SJCRH30 (cell line): ENCODE data around the gene RAB31. TPM values are rescaled to one million over a fixed set of nuclear protein-coding genes. Genes with fewer than 3 reads are reported as not detected.

Experiments
- DNase-seq, 2 experiments: peaks; one replicate each; pipeline ENCODE4 v3.0.0-alpha.2; 2015 to 2020
- H3K27ac ChIP-seq: fragments of 250-450 bp; sonication (Bioruptor Pico); 2 replicates; pipeline ENCODE4 v1.5.1; 2020; ENCODE audit warnings: mild to moderate bottlenecking, moderate library complexity
- H3K27me3 ChIP-seq: fragments of 250-450 bp; sonication (Bioruptor Pico); 2 replicates; pipeline ENCODE4 v1.5.1; 2020; ENCODE audit warnings: mild to moderate bottlenecking, moderate library complexity
- H3K36me3 ChIP-seq: fragments of 250-450 bp; sonication (Bioruptor Pico); 2 replicates; pipeline ENCODE4 v1.5.1; 2020; ENCODE audit warnings: mild to moderate bottlenecking, moderate library complexity
- H3K4me1 ChIP-seq: fragments of 250-450 bp; sonication (Bioruptor Pico); 2 replicates; pipeline ENCODE4 v1.5.1; 2020; ENCODE audit warnings: mild to moderate bottlenecking, moderate library complexity
- H3K4me3 ChIP-seq: fragments of 250-450 bp; sonication (Bioruptor Pico); 2 replicates; pipeline ENCODE4 v1.5.1; 2020; ENCODE audit warnings: mild to moderate bottlenecking, moderate library complexity
- H3K9me3 ChIP-seq: fragments of 250-450 bp; sonication (Bioruptor Pico); replicated peaks from 2 replicates; pipeline ENCODE4 v1.5.1; 2020; ENCODE audit warnings: mild to moderate bottlenecking, moderate library complexity
- total RNA-seq: library from RNA; depleted of rRNA; stranded (reverse); fragments of >200 nt; shearing (Covaris generic); gene quantifications from 2 replicates; pipeline ENCODE4 v1.2.3, GENCODE V29; 2014

RAB31 gene
- total RNA-seq, 1 experiment from 2014 or later, result 8.1 TPM

DNA sequence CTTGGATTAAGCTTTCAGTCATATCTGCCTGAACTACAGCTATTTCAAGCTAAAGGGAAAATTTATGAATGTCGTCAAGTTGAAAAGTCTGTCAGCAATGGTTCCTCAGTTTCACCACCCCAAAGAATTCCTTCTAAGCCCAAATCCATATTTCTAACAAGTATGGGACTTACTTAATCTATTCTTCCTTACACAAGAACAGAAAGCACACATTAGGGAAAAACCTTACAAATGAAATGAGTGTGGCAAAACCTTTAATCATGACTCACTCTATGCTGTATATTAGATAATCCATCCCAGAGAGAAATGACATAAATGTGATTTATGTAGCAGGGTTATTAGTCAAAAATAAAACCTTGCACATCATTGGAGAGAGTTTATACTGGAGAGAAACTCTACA lies 78.9 kb downstream of the RAB31 start:
- no peak for DNase-seq
- no peaks in the 10 kb centered on the region for H3K36me3 ChIP-seq
- no peaks in the 10 kb centered on the region for H3K27me3 ChIP-seq
- no peak overlapping the region for H3K4me3 ChIP-seq
- H3K27ac ChIP-seq, result no peak overlapping the region
- H3K9me3 ChIP-seq, result no peaks in the 10 kb centered on the region
- no peaks in the 10 kb centered on the region for H3K4me1 ChIP-seq

DNA sequence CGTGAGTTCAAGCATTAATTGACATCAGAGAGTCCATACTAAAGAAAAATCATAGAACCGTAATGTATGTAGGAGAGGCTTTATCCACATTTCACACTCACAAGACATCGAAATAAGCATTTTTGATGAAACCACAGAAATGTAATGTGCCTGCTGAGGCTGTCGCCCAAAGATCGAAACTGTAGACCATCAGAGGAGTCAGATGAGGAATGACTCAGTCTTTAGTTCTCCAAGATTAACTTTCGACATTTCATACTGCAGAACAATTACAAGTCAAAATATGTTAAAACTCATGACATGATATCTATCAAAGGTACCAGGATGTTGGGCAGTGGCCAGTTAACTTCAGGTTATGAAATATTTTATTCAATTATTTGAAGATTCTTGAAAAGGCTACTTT lies 79.6 kb downstream of the RAB31 start:
- H3K27ac ChIP-seq, result no peak overlapping the region
- no peaks in the 10 kb centered on the region for H3K27me3 ChIP-seq
- H3K9me3 ChIP-seq, result no peaks in the 10 kb centered on the region
- no peak overlapping the region for H3K4me3 ChIP-seq
- no peaks in the 10 kb centered on the region for H3K36me3 ChIP-seq
- no peak for DNase-seq
- no peaks in the 10 kb centered on the region for H3K4me1 ChIP-seq

DNA sequence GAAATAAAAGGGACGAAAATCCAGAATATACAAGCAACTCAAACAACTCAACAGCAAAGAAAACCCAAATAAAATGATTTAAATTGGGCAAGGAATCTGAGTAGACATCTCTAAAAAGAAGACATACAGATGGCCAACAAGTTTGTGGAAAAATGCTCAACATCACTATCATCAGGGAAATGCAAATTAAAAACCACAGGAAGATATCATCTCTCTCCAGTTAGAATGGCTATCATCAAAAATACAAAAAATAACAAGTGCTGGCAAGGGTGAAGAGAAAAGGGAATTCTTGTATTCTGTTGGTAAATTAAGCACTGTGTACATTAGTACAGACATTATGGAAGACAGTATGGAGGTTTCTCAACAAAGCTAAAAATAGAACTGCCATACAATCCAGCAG lies 80.0 kb downstream of the RAB31 start:
- Histone ChIP-seq H3K4me3 (no peak overlapping the region), H3K4me1 (no peaks in the 10 kb centered on the region), H3K36me3 (no peaks in the 10 kb centered on the region), H3K9me3 (no peaks in the 10 kb centered on the region), H3K27me3 (no peaks in the 10 kb centered on the region), H3K27ac (no peak overlapping the region)
- no peak for DNase-seq

GRCh38 chr18:9788860-9789259 lies 80.8 kb downstream of the RAB31 start:
- Histone ChIP-seq H3K4me1 (no peaks in the 10 kb centered on the region), H3K9me3 (no peaks in the 10 kb centered on the region), H3K27me3 (no peaks in the 10 kb centered on the region), H3K36me3 (no peaks in the 10 kb centered on the region), H3K27ac (no peak overlapping the region), H3K4me3 (no peak overlapping the region)
- DNase-seq, result no peak

GRCh38 chr18:9790261-9790660 lies 82.2 kb downstream of the RAB31 start:
- Histone ChIP-seq H3K4me1 (no peaks in the 10 kb centered on the region), H3K36me3 (no peaks in the 10 kb centered on the region)

GRCh38 chr18:9791991-9792390 lies 83.9 kb downstream of the RAB31 start:
- H3K27me3 ChIP-seq, result no peaks in the 10 kb centered on the region
- no peak overlapping the region for H3K4me3 ChIP-seq
- no peaks in the 10 kb centered on the region for H3K36me3 ChIP-seq
- H3K4me1 ChIP-seq, result no peaks in the 10 kb centered on the region
- no peaks in the 10 kb centered on the region for H3K9me3 ChIP-seq
- no peak for DNase-seq
- no peak overlapping the region for H3K27ac ChIP-seq

More at GRCh38 chr18:9790261-9790660, 82.2 kb downstream of the RAB31 start:
- DNase-seq, result no peak
- Histone ChIP-seq H3K9me3 (no peaks in the 10 kb centered on the region), H3K27ac (no peak overlapping the region), H3K27me3 (no peaks in the 10 kb centered on the region), H3K4me3 (no peak overlapping the region)

GRCh38 chr18:9792565-9793245 lies 84.6 kb downstream of the RAB31 start:
- Histone ChIP-seq H3K9me3 (no peaks in the 10 kb centered on the region), H3K4me3 (no peak overlapping the region), H3K27ac (no peak overlapping the region), H3K27me3 (no peaks in the 10 kb centered on the region), H3K36me3 (no peaks in the 10 kb centered on the region), H3K4me1 (no peaks in the 10 kb centered on the region)
- peak; percentile 10 to 26 for DNase-seq

- Histone ChIP-seq H3K36me3 (no peaks in the 10 kb centered on the region), H3K27me3 (no peaks in the 10 kb centered on the region), H3K27ac (no peak overlapping the region), H3K9me3 (no peaks in the 10 kb centered on the region), H3K4me1 (no peaks in the 10 kb centered on the region), H3K4me3 (no peak overlapping the region)
- no peak for DNase-seq
Measured at GRCh38 chr18:9796011-9796410, 87.9 kb downstream of the RAB31 start.

DNA sequence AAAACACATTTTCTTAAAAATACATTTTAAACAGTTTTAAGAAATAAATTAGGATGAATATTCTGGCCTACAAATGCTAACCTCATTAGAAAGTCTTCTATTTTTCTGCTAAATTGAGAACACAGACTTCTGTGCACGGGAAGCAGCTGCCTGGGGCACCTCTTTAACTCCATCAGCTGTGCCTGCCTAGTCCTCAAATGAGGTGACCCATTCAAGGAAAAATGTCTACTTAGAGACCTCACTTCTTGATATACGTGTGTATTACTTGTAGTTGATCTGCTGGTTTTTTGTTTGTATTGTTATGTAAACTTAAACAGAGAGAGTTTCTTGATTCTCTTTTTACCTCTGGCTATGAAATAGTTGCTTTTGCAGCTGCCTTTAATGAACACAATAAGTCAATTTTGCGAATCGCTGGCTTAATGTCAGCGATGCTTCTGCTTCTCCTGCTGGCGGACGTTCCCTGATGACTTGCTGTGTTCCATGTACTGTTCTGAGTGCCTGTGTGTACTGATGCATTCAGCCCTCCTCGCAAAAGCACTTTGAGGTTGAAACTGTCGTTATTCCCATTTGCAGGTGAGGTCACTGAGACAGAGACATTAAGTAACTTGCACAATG lies 88.9 kb downstream of the RAB31 start:
- peak in 1 of 2 experiments; percentile 15 for DNase-seq
- no peaks in the 10 kb centered on the region for H3K27me3 ChIP-seq
- H3K4me1 ChIP-seq, result no peaks in the 10 kb centered on the region
- no peaks in the 10 kb centered on the region for H3K9me3 ChIP-seq
- no peaks in the 10 kb centered on the region for H3K36me3 ChIP-seq
- no peak overlapping the region for H3K27ac ChIP-seq
- H3K4me3 ChIP-seq, result no peak overlapping the region

DNA sequence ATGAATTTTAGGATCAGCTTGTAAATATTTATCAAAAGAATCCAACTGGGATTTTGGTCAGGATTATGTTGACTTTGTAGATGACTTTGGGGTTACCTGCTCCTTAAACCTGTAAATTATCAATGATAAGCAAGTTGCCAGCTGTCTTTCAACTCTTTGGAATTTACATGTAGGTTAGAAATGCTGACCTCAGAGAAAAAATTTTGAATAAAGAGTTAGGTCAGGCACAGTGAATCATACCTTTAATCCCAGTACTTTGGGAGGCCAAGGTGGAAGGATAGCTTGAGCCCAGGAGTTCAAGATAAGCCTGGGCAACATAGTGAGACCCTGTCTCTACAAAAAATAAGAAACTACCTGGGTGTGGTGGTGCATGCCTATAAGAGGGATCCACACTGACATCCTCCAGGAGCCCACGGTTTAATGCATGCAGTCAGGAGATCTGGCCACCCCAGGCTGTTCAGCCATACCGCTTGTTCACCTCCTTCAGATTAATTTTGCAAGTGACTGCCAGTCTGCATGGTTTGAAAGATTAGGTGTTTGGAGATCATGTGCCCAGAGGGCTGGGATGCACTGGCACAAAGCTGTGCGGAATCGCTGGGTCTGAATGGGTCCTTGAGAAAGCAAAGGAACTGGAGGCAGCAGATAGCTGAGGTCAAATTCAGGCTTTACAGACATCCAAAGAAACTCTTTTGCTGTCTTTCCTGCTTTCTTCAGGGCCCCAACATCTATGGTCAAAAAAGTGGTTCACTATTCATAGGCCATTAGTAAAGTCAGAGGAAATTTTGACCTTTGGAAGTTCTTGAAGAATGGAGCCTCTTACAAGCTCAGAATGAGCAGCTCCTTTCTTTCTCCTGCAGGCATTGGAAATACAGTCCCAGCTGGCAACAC lies 94.3 kb downstream of the RAB31 start:
- no peaks in the 10 kb centered on the region for H3K36me3 ChIP-seq
- no peak for DNase-seq
- no peaks in the 10 kb centered on the region for H3K27me3 ChIP-seq
- H3K27ac ChIP-seq, result no peak overlapping the region
- no peaks in the 10 kb centered on the region for H3K4me1 ChIP-seq
- no peaks in the 10 kb centered on the region for H3K9me3 ChIP-seq
- no peak overlapping the region for H3K4me3 ChIP-seq

DNA sequence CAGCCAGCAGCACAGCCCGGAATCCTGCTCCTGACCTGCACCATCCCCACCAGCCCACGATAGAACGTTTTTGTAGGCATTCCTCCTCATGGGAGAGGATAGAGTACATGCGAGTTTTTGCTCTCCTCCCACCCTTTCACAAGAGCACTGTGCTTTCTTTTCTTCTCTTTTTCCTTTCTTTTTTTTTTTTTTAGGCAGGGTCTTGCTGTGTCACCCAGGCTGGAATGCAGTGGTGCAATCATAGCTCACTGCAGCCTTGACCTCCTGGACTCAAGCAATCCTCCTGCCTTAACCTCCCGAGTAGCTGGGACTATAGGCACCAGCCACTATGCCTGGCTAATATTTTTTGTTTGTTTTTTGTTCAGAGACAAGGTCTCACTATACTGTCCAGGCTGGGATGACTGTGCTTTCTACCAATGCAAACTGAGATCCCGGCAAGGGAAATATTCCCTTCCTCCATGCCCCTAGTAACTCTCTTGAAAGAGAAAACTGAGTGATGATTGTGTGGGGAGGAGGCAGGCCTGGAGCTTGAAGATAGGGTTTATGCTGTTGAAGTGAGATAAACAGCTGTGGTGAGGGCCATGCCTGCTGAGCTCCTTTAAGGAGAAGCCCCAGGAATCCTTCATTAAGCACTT lies 95.1 kb downstream of the RAB31 start:
- Histone ChIP-seq H3K27me3 (no peaks in the 10 kb centered on the region), H3K4me3 (no peak overlapping the region), H3K4me1 (peaks cover 4% of the 10 kb centered on the region; the same call in 1 of the 2 replicates), H3K27ac (no peak overlapping the region), H3K9me3 (no peaks in the 10 kb centered on the region), H3K36me3 (no peaks in the 10 kb centered on the region)
- DNase-seq, result no peak

- Histone ChIP-seq H3K27me3 (no peaks in the 10 kb centered on the region), H3K36me3 (no peaks in the 10 kb centered on the region), H3K9me3 (no peaks in the 10 kb centered on the region), H3K27ac (no peak overlapping the region), H3K4me3 (no peak overlapping the region), H3K4me1 (peaks cover 5% of the 10 kb centered on the region; the same call in 1 of the 2 replicates)
- DNase-seq, result peak in 1 of 2 experiments; percentile 3
Measured at GRCh38 chr18:9803698-9804516, 95.8 kb downstream of the RAB31 start.

DNA sequence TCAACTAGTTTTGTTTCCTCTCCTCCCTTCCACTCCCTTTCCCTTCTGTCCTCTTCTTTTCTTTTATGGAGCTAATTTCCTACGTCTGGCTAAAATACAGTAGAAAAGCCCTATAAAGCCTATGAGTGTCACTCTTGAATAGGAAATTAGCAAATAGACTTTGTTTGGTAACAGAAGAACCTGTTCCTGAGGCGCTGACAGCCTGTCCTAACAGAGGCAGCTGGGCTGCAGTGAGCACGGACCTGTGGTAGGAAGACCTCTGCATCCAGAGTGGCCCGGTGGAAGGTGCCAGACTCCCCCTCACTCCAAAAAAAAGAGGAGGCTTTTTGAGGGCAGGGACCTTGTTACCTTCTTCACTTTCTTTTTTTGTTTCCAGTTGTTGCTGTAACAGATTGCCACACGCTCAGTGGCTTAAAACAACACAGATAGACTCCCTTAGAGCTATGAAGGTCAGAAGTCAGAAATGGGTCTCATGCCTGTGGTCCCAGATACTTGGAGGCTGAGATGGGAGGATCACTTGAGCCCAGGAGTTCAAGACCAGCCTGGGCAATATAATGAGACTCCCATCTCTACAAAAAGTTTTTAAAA lies 96.5 kb downstream of the RAB31 start:
- no peaks in the 10 kb centered on the region for H3K36me3 ChIP-seq
- no peak for DNase-seq
- no peaks in the 10 kb centered on the region for H3K27me3 ChIP-seq
- H3K27ac ChIP-seq, result no peak overlapping the region
- no peak overlapping the region for H3K4me3 ChIP-seq
- peaks cover 11% of the 10 kb centered on the region for H3K4me1 ChIP-seq
- no peaks in the 10 kb centered on the region for H3K9me3 ChIP-seq

DNA sequence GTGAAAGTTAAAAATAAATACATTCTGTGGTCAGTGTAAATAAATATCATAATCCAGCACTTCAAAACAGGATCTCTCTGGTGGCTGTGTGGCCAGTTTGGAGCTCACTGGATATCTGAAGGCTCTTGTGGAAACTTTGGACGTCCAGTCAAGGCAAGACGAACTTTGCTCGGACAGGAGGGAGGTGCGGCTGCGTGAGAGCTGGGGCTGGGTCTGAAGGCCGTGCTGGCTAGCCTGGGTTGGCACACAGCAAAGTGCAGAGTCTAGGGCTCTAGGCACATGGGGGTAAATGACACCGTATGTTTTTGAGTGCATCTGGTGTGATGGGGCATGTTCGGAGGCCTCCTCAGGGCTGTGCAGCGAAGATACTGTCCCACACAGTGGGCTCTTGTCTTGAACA lies 98.8 kb downstream of the RAB31 start:
- Histone ChIP-seq H3K27me3 (no peaks in the 10 kb centered on the region), H3K4me3 (no peak overlapping the region), H3K4me1 (peaks cover 15% of the 10 kb centered on the region), H3K27ac (no peak overlapping the region), H3K9me3 (no peaks in the 10 kb centered on the region), H3K36me3 (no peaks in the 10 kb centered on the region)
- DNase-seq, result no peak
